HL-60 (cell line): ENCODE results near the gene IFNLR1.

Experiments
- POLR2AphosphoS5 ChIP-seq: IDR thresholded peaks from 2 replicates; pipeline ENCODE4 v1.6.1; 2012; ENCODE audit warnings: low read depth
- TF ChIP-seq, protein P1 (sequence below): IDR thresholded peaks from one replicate; pipeline ENCODE4 v1.5.1; 2011; ENCODE audit warnings: low read length, control low read depth, inconsistent platforms; ENCODE audit not compliant: insufficient read depth

DNA sequence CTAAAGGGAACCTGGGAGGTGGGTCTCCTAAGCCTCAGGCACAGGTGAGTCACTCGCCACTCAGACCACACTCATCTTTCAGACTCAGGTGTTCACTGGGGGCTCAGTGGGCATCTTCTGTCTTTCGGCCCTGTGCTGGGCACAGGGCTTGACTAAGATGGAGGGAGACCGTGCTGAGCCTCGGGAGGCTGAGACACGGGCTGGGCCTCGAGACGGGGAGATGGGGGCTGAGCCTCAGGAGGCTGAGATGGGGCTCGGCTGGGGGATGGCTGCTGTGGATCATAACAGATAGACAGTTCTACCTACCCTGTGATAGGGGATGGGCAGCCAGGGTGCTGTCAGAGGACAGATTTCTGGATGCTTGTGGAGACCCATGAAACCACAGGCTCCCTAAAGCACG lies 15.5 kb upstream of the IFNLR1 start:
- TF ChIP-seq, protein P1, sequence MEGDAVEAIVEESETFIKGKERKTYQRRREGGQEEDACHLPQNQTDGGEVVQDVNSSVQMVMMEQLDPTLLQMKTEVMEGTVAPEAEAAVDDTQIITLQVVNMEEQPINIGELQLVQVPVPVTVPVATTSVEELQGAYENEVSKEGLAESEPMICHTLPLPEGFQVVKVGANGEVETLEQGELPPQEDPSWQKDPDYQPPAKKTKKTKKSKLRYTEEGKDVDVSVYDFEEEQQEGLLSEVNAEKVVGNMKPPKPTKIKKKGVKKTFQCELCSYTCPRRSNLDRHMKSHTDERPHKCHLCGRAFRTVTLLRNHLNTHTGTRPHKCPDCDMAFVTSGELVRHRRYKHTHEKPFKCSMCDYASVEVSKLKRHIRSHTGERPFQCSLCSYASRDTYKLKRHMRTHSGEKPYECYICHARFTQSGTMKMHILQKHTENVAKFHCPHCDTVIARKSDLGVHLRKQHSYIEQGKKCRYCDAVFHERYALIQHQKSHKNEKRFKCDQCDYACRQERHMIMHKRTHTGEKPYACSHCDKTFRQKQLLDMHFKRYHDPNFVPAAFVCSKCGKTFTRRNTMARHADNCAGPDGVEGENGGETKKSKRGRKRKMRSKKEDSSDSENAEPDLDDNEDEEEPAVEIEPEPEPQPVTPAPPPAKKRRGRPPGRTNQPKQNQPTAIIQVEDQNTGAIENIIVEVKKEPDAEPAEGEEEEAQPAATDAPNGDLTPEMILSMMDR, result no peak
- no peak for TF ChIP-seq POLR2AphosphoS5
